Osteocyte (in vitro differentiated cells): ENCODE results near the gene KIAA0232. TPM values are rescaled to one million over a fixed set of nuclear protein-coding genes. Genes with fewer than 3 reads are reported as not detected.

ENCODE experiments used
- DNase-seq: peaks from one replicate; pipeline ENCODE4 v3.0.0; 2021; ENCODE audit warnings: mixed read lengths; ENCODE audit not compliant: unreplicated experiment; ENCODE audit errors: extremely low spot score
- H3K27ac Mint-ChIP-seq: one replicate; pipeline ENCODE4 v1.8.0; 2021; ENCODE audit warnings: mild to moderate bottlenecking, mixed read lengths; ENCODE audit not compliant: unreplicated experiment
- H3K27me3 Mint-ChIP-seq: one replicate; pipeline ENCODE4 v1.8.0; 2021; ENCODE audit warnings: mixed read lengths; ENCODE audit not compliant: unreplicated experiment
- H3K36me3 Mint-ChIP-seq: one replicate; pipeline ENCODE4 v1.8.0; 2021; ENCODE audit warnings: mixed read lengths; ENCODE audit not compliant: unreplicated experiment
- H3K4me1 Mint-ChIP-seq: one replicate; pipeline ENCODE4 v1.8.0; 2021; ENCODE audit warnings: mixed read lengths; ENCODE audit not compliant: unreplicated experiment
- H3K4me3 Mint-ChIP-seq: one replicate; pipeline ENCODE4 v1.8.0; 2021; ENCODE audit warnings: mild to moderate bottlenecking, moderate library complexity, mixed read lengths; ENCODE audit not compliant: unreplicated experiment
- H3K9me3 Mint-ChIP-seq: one replicate; pipeline ENCODE4 v1.8.0; 2021; ENCODE audit warnings: mixed read lengths; ENCODE audit not compliant: unreplicated experiment
- CTCF ChIP-seq: fragments of 200-600 bp; sonication (generic); IDR thresholded peaks from 2 replicates; pipeline ENCODE4 v1.5.0; 2021; ENCODE audit warnings: antibody characterized with exemption, mild to moderate bottlenecking, moderate library complexity
- total RNA-seq: library from RNA; stranded (reverse); gene quantifications from 2 replicates; pipeline ENCODE4 v1.2.1, GENCODE V29; 2021

Gene KIAA0232
- total RNA-seq, 1 donor from 2014 or later: 27.1 TPM

GRCh38 chr4:6926081-6926480, 143.6 kb downstream of the KIAA0232 start:
- Mint-ChIP-seq H3K9me3 (no peaks in the 10 kb centered on the region), H3K27ac (no peak overlapping the region), H3K4me3 (no peak overlapping the region), H3K4me1 (no peaks in the 10 kb centered on the region), H3K36me3 (peaks cover 25% of the 10 kb centered on the region), H3K27me3 (no peaks in the 10 kb centered on the region)
- no peak for TF ChIP-seq CTCF
- no peak for DNase-seq

DNA sequence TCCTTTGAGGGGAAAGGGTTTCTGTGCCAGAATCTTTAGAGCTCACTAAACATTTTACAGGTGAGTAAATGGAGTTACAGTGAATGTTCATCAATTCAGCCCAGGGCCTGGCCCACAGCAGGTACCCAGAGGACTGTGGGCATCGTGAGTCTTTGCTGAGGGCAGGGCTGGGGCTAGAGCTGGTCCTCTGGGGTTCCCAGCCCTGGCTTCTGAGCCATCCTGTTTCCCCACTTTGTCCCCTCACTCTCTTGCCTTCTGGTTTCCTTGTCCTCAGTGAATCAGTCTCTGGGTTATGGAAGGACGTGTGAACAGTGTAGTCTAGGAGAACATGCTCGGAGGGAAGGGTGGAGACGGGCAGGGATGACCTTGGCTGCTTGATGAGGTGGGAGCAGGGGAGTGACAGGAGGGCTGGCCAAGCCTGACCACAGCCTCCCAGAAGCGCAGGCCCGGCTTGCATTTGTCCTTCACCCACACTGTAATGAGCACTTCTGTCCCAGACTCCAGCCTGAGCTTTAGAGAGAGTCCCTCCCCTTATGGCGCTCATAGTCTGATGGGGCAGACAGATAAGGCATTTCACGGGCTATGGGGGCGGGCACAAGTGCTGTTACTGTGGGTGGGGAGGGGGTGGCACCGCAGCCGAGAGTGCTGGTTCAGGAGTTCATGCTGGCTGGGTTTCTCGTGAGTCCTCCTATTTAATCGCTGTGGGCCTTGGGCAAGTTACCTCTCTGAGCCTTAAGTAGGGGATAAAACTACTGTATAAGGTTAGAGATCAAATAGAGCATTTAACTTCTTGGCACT, 144.4 kb downstream of the KIAA0232 start:
- Mint-ChIP-seq H3K36me3 (peaks cover 27% of the 10 kb centered on the region), H3K4me3 (no peak overlapping the region), H3K27ac (no peak overlapping the region), H3K9me3 (no peaks in the 10 kb centered on the region), H3K27me3 (no peaks in the 10 kb centered on the region), H3K4me1 (no peaks in the 10 kb centered on the region)
- DNase-seq: no peak
- no peak for TF ChIP-seq CTCF

DNA sequence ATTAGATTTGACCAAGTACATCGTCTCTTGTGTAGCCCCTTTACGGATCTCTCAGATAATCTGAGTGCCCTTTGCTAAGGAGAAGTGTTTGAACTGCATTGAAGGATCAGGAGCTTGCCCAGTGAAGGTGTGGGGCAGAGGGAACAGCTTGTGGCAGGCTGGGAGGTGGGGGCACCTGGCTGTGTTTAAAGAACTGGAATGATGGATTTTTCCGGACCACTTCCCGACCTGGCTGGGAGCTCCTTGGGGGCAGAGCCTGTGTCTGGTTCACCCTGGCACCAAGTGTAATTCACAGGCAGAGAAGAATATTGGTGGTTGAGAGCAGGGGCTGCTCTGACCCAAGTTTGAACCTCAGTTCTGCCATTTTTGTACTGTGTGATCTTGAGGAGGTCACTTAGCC, 145.6 kb downstream of the KIAA0232 start:
- no peaks in the 10 kb centered on the region for H3K27me3 Mint-ChIP-seq

GRCh38 chr4:6929339-6929811, 146.8 kb downstream of the KIAA0232 start:
- peaks cover 25% of the 10 kb centered on the region for H3K36me3 Mint-ChIP-seq
- no peaks in the 10 kb centered on the region for H3K27me3 Mint-ChIP-seq
- no peak overlapping the region for H3K4me3 Mint-ChIP-seq
- H3K27ac Mint-ChIP-seq: no peak overlapping the region
- no peaks in the 10 kb centered on the region for H3K4me1 Mint-ChIP-seq
- DNase-seq: no peak
- H3K9me3 Mint-ChIP-seq: no peaks in the 10 kb centered on the region
- no peak for TF ChIP-seq CTCF

More for the DNA sequence above, 145.6 kb downstream of the KIAA0232 start:
- no peak for TF ChIP-seq CTCF
- H3K36me3 Mint-ChIP-seq: peaks cover 26% of the 10 kb centered on the region
- H3K27ac Mint-ChIP-seq: no peak overlapping the region
- H3K4me1 Mint-ChIP-seq: no peaks in the 10 kb centered on the region
- H3K4me3 Mint-ChIP-seq: no peak overlapping the region
- no peaks in the 10 kb centered on the region for H3K9me3 Mint-ChIP-seq
- DNase-seq: no peak

- no peak for TF ChIP-seq CTCF
- Mint-ChIP-seq H3K4me3 (no peak overlapping the region), H3K4me1 (no peaks in the 10 kb centered on the region), H3K9me3 (no peaks in the 10 kb centered on the region), H3K36me3 (peaks cover 19% of the 10 kb centered on the region), H3K27ac (no peak overlapping the region), H3K27me3 (no peaks in the 10 kb centered on the region)
- DNase-seq: no peak
Observed at GRCh38 chr4:6929812-6930464, 147.4 kb downstream of the KIAA0232 start.
